ENCODE measurements around the gene DIAPH1.

GRCh38 chr5:141492168-141492885, 126.5 kb downstream of the DIAPH1 start:
- no peak for TF ChIP-seq CTCF (IDR thresholded peaks at IDR 0.05; ENCODE audit: low read depth, low read length)
- TF ChIP-seq MAX (IDR thresholded peaks at IDR 0.05; ENCODE audit: low read depth, low read length): no peak
